GM21528 (cell line): ENCODE results near the gene BCS1L.

ENCODE experiments used
- ATAC-seq: cut with Tn5 transposase; IDR thresholded peaks from one replicate; pipeline ENCODE4 v1.9.1; 2021; ENCODE audit warnings: mild to moderate bottlenecking, moderate library complexity; ENCODE audit not compliant: unreplicated experiment, low FRiP score

Gene BCS1L

GRCh38 chr2:218659258-218659987, at the start of gene BCS1L, which contains the start of gene ZNF142:
TSS of gene BCS1L (plus strand) at chr2:218659683. CDS start at chr2:218660988, 1,305 bp downstream.
TSS of gene ZNF142 (minus strand) at chr2:218659623. CDS start at chr2:218656429, 3,194 bp downstream.
- peak; percentile 93 for ATAC-seq

- ATAC-seq = no peak
Observed at GRCh38 chr2:218615868-218616315, 43.6 kb upstream of the BCS1L start.

- ATAC-seq = no peak
Observed at GRCh38 chr2:218618102-218618860, 41.2 kb upstream of the BCS1L start.

- ATAC-seq = no peak
Observed at GRCh38 chr2:218621007-218621406, 38.5 kb upstream of the BCS1L start.

- no peak for ATAC-seq
Observed at GRCh38 chr2:218622606-218623365, 36.7 kb upstream of the BCS1L start.

GRCh38 chr2:218623366-218623705, 36.1 kb upstream of the BCS1L start:
- no peak for ATAC-seq

GRCh38 chr2:218626369-218626768, 33.1 kb upstream of the BCS1L start:
- ATAC-seq = no peak

- ATAC-seq = no peak
Observed at GRCh38 chr2:218627939-218628338, 31.5 kb upstream of the BCS1L start.

- ATAC-seq = no peak
Observed at GRCh38 chr2:218631837-218632236, 27.6 kb upstream of the BCS1L start.

- no peak for ATAC-seq
Observed at GRCh38 chr2:218635719-218636118, 23.8 kb upstream of the BCS1L start.

- ATAC-seq = no peak
Observed at GRCh38 chr2:218638372-218638771, 21.1 kb upstream of the BCS1L start.

- ATAC-seq = no peak
Observed at GRCh38 chr2:218642121-218642656, 17.3 kb upstream of the BCS1L start.

- no peak for ATAC-seq
Observed at GRCh38 chr2:218642786-218643185, 16.7 kb upstream of the BCS1L start.

GRCh38 chr2:218643751-218644310, 15.7 kb upstream of the BCS1L start:
- no peak for ATAC-seq

GRCh38 chr2:218644721-218645120, 14.8 kb upstream of the BCS1L start:
- ATAC-seq = no peak

GRCh38 chr2:218645126-218645525, 14.4 kb upstream of the BCS1L start:
- ATAC-seq = no peak

GRCh38 chr2:218648088-218648786, 11.2 kb upstream of the BCS1L start:
- ATAC-seq = no peak

- no peak for ATAC-seq
Observed at GRCh38 chr2:218648787-218649100, 10.7 kb upstream of the BCS1L start.

GRCh38 chr2:218655751-218656150, 3.7 kb upstream of the BCS1L start:
- ATAC-seq = no peak

- ATAC-seq = peak; percentile 40
Observed at GRCh38 chr2:218658671-218659257, 719 bp upstream of the BCS1L start.
